ENCODE results near the gene IL11.
A peak's percentile ranks its signal among the peaks of the same experiment; 100 is the strongest.

The IL11 gene

DNA sequence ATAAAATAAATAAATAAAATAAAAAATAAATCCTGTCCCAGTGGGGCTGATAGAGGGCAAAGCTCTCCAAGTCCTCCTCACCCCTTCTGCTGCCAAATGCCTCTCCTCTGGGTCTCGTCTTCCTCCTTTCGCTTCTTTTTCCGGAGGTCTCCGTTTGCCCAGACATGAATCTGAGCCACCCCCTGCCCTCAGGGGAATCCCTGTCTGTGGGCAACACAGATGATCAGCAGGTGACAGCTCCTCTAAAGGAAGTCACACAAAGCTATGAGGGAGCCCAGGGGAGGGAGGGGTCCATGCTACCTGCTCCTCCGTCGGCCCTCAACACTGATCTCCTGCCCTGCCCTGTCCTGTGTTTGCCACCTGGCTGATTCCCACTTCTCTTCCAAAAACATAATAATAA, 45.6 kb downstream of the IL11 start:
- DNase-seq, result no peak

DNA sequence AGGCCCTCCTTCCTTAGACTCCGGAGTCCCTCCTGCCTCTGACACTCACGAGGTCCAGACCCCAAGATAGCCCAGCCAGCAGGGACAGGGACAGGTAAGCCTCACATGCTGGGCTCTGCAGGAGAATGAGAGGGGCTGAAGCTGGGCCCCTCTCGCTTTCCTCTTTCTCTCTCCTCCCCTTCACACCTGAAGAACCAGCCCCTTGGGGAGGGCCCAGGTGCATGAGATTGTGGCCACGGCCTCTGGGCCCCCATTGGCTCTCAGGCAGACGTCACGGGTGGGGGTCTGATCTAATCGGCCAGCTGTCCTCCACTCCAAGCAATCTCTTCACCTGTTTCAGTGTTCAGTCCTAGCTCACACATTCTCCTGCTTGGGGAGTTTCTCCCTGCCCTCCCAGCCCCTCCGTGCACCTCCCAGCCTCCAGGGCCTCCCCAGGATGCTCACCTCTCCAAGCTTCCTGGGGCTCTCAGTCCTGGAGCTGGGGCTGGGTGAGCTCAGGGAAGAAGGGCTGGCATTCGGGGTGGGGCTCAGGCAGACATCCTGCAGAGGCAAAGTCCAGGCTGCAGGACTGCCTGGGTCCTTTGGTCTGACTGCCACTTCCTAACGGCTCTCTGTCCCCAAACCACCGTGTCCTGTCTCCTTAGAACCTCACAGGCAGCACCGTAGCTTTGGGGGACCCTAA, 47.9 kb downstream of the IL11 start:
- DNase-seq, result no peak

DNA sequence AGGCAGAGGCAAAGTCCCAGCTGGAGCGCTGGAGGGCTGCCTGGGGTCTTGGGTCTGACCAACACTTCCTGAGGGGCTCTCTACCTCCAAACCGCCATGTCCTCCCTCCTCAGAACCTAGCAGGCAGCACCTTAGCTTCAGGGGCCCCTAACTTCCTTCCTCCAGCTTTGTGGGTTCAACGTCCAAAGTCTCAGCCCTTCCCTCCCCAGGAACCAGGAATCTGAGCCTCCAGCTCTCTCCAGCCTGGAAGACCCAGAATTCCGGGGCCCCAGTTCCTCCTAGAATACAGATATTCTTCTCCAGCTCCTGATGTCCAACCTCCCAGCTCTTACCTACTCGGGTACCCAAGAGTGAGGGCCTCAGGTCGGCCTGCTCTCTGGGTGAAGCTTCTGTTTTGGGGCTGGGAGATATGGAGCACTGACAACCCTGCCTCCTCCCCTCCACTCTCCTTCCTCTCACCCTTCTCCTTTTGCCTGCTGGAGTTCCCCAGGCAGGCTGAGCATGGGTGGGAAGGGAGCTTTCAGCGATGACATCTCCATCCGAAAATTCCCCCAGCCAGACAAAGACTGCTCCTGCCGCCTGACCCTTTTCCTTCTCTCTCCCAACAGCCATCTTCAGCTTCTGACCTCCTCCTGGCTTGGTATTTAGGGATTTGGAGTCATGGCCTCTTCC, 48.7 kb downstream of the IL11 start:
- DNase-seq, result no peak

- no peak for DNase-seq
These were observed 49.3 kb downstream of the IL11 start for GRCh38 chr19:55320844-55321419.

- peak; percentile 59 for DNase-seq
These were observed 50.5 kb downstream of the IL11 start for GRCh38 chr19:55319785-55320184.

- no peak for DNase-seq
These were observed 53.6 kb downstream of the IL11 start for GRCh38 chr19:55316646-55317045.

DNA sequence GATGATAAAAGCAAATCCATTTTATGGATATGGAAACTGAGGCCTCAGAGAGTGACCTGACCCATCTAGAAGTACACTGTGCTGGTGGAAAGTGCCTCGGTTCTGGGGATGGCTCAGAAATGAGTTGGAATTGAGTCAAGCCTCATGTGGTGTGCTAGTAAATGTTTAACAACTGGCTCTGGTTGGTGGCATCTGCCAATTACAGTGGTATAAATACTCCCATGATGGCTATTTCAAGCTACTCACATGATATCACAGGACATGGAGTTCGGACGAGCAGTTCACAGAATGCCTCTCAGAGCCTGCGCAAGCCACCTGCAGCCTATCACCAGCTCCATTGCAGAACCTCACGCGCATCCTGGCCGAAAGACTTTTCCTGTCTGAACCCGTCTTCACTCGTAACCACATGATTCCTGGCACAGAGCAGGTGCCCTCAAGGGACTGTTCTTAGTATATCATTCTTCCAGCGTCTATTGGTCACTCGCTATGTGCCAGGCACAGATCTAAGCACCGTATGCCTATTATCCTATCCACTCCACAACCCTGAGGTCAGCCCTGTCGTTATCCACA, 54.2 kb downstream of the IL11 start:
- no peak for DNase-seq

DNA sequence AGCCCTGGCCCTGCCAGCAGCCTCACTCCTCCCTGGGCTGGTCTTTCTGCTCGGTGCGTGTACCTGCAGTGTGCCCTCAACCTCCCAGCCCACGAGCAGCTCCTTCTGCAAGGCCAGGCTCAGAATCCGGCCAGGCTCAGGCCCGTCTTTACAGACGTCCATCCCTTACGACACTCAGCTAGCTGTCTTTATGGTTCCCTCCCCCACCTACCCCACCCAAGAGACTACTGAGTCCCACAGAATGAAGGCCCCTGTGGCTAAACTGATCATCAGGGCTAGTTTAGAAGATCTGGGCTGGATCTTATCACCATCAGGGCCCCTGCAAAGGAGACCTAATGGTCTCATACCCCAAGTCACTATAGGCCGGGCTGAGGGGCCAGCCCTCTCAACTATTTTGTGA, 55.9 kb downstream of the IL11 start:
- DNase-seq, result no peak

Measured in right kidney (tissue), 1 donor.